ENCODE results near the gene PRKN.

The PRKN gene

DNA sequence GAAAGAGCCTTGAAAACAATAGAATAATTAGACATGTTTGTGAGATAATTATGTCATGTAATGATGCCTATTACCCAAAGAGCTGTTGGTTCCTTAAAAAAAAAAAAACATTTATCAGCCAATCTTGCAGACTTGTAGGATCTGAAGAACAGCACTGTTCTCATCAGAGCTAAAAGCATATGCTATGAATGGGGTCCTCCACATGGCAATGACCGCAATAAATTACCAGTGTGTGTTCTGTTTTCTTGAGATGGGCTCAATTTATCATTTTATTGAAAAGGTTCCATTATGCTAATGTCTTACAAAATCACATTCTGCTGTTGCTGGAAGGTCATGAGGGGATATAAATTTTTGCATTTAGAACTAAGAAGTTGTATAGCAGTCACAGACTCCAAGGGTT is 484.7 kb downstream of the PRKN start:
- Histone ChIP-seq H3K14ac (ENCODE audit: low read length in 2 of 2) (no peak overlapping the region), H3K4me3 (ENCODE audit: insufficient read depth in 1 of 2, low read depth in 1 of 2, low read length in 2 of 2) (no peak overlapping the region), H3K79me1 (replicated peaks; ENCODE audit: low read length, poor library complexity, severe bottlenecking) (no peaks in the 10 kb centered on the region), H3K18ac (ENCODE audit: low read depth in 1 of 2, low read length in 2 of 2) (no peak overlapping the region), H3K23ac (ENCODE audit: low read length in 2 of 2) (no peak overlapping the region), H2BK120ac (ENCODE audit: low read depth, low read length) (no peak overlapping the region), H3K9ac (ENCODE audit: low read length) (no peak overlapping the region), H4K91ac (ENCODE audit: low read length) (no peak overlapping the region), H2BK12ac (ENCODE audit: low read length in 2 of 2) (no peak overlapping the region), H3K4me2 (ENCODE audit: low read length, poor library complexity, severe bottlenecking) (no peak overlapping the region), H2BK15ac (ENCODE audit: low read depth, poor library complexity, severe bottlenecking) (no peak overlapping the region), H3K4ac (ENCODE audit: low read depth in 1 of 2, low read length in 2 of 2) (no peak overlapping the region), H4K8ac (ENCODE audit: low read length) (no peak overlapping the region), H2BK5ac (ENCODE audit: low read depth, low read length, poor library complexity, severe bottlenecking) (no peak overlapping the region), H3K9me3 (ENCODE audit: control insufficient read depth, low read length) (no peaks in the 10 kb centered on the region), H3K27ac (ENCODE audit: low read length, poor library complexity, severe bottlenecking) (no peak overlapping the region), H2AFZ (ENCODE audit: low read depth, low read length) (no peak overlapping the region), H3K4me1 (ENCODE audit: control insufficient read depth, insufficient read depth, low read depth, low read length) (no peaks in the 10 kb centered on the region), H2AK5ac (ENCODE audit: low read length, severe bottlenecking) (no peak overlapping the region), H3K27me3 (ENCODE audit: control insufficient read depth in 1 of 2, insufficient read depth in 1 of 2, low read length in 2 of 2) (no peaks in the 10 kb centered on the region), H3K36me3 (ENCODE audit: control insufficient read depth in 1 of 2, insufficient read depth in 2 of 2, low read depth in 1 of 2, low read length in 2 of 2) (no peaks in the 10 kb centered on the region)
- no peak for DNase-seq
- no CpG with 5 or more reads among the region's 1 CpG for WGBS

DNA sequence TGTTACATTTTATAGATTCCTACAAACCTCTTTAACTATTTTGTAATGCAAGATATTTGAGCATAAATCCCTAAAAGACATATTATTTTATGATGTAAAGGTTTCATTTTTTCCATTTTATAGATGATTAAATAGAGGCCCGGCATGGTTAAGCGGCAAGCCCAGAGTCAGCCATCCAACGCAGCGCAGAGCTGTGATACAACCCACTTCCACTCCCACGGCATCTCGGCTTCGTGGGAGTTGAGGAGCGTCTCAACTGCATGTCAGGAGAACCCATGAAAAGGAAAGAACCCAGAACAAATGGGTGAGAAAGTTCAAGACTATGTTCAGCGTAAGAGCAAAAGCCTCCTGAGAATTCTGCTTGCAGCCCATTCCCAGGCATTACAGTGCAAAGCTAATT is 488.2 kb downstream of the PRKN start:
- Histone ChIP-seq H3K9ac (ENCODE audit: low read length) (no peak overlapping the region), H2BK15ac (ENCODE audit: low read depth, poor library complexity, severe bottlenecking) (no peak overlapping the region), H3K14ac (ENCODE audit: low read length in 2 of 2) (no peak overlapping the region), H3K4ac (ENCODE audit: low read depth in 1 of 2, low read length in 2 of 2) (no peak overlapping the region), H2BK5ac (ENCODE audit: low read depth, low read length, poor library complexity, severe bottlenecking) (no peak overlapping the region), H3K4me1 (ENCODE audit: control insufficient read depth, insufficient read depth, low read depth, low read length) (no peaks in the 10 kb centered on the region), H3K23ac (ENCODE audit: low read length in 2 of 2) (no peak overlapping the region), H3K4me3 (ENCODE audit: insufficient read depth in 1 of 2, low read depth in 1 of 2, low read length in 2 of 2) (no peak overlapping the region), H4K8ac (ENCODE audit: low read length) (no peak overlapping the region), H3K27ac (ENCODE audit: low read length, poor library complexity, severe bottlenecking) (no peak overlapping the region), H4K91ac (ENCODE audit: low read length) (no peak overlapping the region), H2BK12ac (ENCODE audit: low read length in 2 of 2) (no peak overlapping the region), H3K79me1 (replicated peaks; ENCODE audit: low read length, poor library complexity, severe bottlenecking) (no peaks in the 10 kb centered on the region), H3K4me2 (ENCODE audit: low read length, poor library complexity, severe bottlenecking) (no peak overlapping the region), H2BK120ac (ENCODE audit: low read depth, low read length) (no peak overlapping the region), H2AFZ (ENCODE audit: low read depth, low read length) (no peak overlapping the region), H2AK5ac (ENCODE audit: low read length, severe bottlenecking) (no peak overlapping the region), H3K36me3 (ENCODE audit: control insufficient read depth in 1 of 2, insufficient read depth in 2 of 2, low read depth in 1 of 2, low read length in 2 of 2) (no peaks in the 10 kb centered on the region), H3K9me3 (ENCODE audit: control insufficient read depth, low read length) (no peaks in the 10 kb centered on the region), H3K27me3 (ENCODE audit: control insufficient read depth in 1 of 2, insufficient read depth in 1 of 2, low read length in 2 of 2) (no peaks in the 10 kb centered on the region), H3K18ac (ENCODE audit: low read depth in 1 of 2, low read length in 2 of 2) (no peak overlapping the region)
- DNase-seq = no peak
- 91% methylated on average over 9 of the region's 9 CpGs for WGBS

DNA sequence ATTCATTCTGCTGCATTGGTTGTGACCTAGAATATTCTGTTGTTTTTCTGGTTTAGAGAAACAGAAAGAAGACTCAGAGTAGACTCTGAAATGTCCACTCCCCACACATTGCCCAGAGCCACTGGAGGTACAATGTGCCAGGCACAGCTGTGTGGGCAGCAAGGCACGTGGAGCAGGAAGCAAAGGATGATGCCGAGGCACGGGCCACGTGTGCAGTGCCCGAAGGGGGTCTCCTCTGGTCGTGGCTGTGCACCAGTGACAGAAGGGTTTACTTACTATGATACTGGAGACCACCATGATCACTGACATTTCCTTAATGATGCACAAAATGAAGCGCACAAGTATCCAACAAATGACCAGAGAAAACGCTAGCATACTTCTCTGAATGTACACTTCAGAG is 488.9 kb downstream of the PRKN start:
- no peak overlapping the region for H3K4me3 ChIP-seq (ENCODE audit: insufficient read depth in 1 of 2, low read depth in 1 of 2, low read length in 2 of 2)
- no peaks in the 10 kb centered on the region for H3K36me3 ChIP-seq (ENCODE audit: control insufficient read depth in 1 of 2, insufficient read depth in 2 of 2, low read depth in 1 of 2, low read length in 2 of 2)
- no peak overlapping the region for H3K4ac ChIP-seq (ENCODE audit: low read depth in 1 of 2, low read length in 2 of 2)
- H3K23ac ChIP-seq (ENCODE audit: low read length in 2 of 2) = no peak overlapping the region
- no peaks in the 10 kb centered on the region for H3K4me1 ChIP-seq (ENCODE audit: control insufficient read depth, insufficient read depth, low read depth, low read length)
- H3K18ac ChIP-seq (ENCODE audit: low read depth in 1 of 2, low read length in 2 of 2) = no peak overlapping the region
- H2BK15ac ChIP-seq (ENCODE audit: low read depth, poor library complexity, severe bottlenecking) = no peak overlapping the region
- H2AK5ac ChIP-seq (ENCODE audit: low read length, severe bottlenecking) = no peak overlapping the region
- H2BK5ac ChIP-seq (ENCODE audit: low read depth, low read length, poor library complexity, severe bottlenecking) = no peak overlapping the region
- H3K4me2 ChIP-seq (ENCODE audit: low read length, poor library complexity, severe bottlenecking) = no peak overlapping the region
- no peak overlapping the region for H3K9ac ChIP-seq (ENCODE audit: low read length)
- no peak overlapping the region for H2BK120ac ChIP-seq (ENCODE audit: low read depth, low read length)
- no peak overlapping the region for H3K27ac ChIP-seq (ENCODE audit: low read length, poor library complexity, severe bottlenecking)
- H3K79me1 ChIP-seq (replicated peaks; ENCODE audit: low read length, poor library complexity, severe bottlenecking) = no peaks in the 10 kb centered on the region
- no peak overlapping the region for H2BK12ac ChIP-seq (ENCODE audit: low read length in 2 of 2)
- H4K8ac ChIP-seq (ENCODE audit: low read length) = no peak overlapping the region
- DNase-seq = no peak
- 84% methylated on average over 6 of the region's 8 CpGs for WGBS
- no peak overlapping the region for H4K91ac ChIP-seq (ENCODE audit: low read length)
- no peaks in the 10 kb centered on the region for H3K9me3 ChIP-seq (ENCODE audit: control insufficient read depth, low read length)
- no peak overlapping the region for H3K14ac ChIP-seq (ENCODE audit: low read length in 2 of 2)
- no peak overlapping the region for H2AFZ ChIP-seq (ENCODE audit: low read depth, low read length)
- no peaks in the 10 kb centered on the region for H3K27me3 ChIP-seq (ENCODE audit: control insufficient read depth in 1 of 2, insufficient read depth in 1 of 2, low read length in 2 of 2)

DNA sequence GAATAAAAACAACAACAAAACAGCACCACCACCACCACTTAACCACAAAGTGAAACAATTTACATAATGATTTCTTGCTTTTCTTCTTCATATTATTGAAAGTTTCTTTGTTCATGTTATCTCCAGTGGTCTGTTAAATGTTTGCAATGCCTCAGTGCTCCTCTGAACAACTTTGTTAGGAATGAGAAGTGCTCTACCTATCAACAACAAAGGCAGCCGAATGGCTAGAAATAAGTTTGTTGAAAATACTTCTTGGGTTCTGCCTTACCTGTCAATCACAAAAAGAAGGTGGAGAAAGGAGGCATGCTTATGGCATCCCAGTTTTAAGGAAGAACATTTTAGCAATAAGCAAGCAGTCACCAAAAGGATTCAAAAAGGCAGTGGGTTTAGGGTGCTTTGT is 490.2 kb downstream of the PRKN start:
- Histone ChIP-seq H3K79me1 (replicated peaks; ENCODE audit: low read length, poor library complexity, severe bottlenecking) (no peaks in the 10 kb centered on the region), H4K91ac (ENCODE audit: low read length) (no peak overlapping the region), H3K4me2 (ENCODE audit: low read length, poor library complexity, severe bottlenecking) (no peak overlapping the region), H3K27ac (ENCODE audit: low read length, poor library complexity, severe bottlenecking) (no peak overlapping the region), H2BK12ac (ENCODE audit: low read length in 2 of 2) (no peak overlapping the region), H3K36me3 (ENCODE audit: control insufficient read depth in 1 of 2, insufficient read depth in 2 of 2, low read depth in 1 of 2, low read length in 2 of 2) (no peaks in the 10 kb centered on the region), H2BK5ac (ENCODE audit: low read depth, low read length, poor library complexity, severe bottlenecking) (no peak overlapping the region), H3K27me3 (ENCODE audit: control insufficient read depth in 1 of 2, insufficient read depth in 1 of 2, low read length in 2 of 2) (no peaks in the 10 kb centered on the region), H3K4me3 (ENCODE audit: insufficient read depth in 1 of 2, low read depth in 1 of 2, low read length in 2 of 2) (no peak overlapping the region), H3K14ac (ENCODE audit: low read length in 2 of 2) (no peak overlapping the region), H4K8ac (ENCODE audit: low read length) (no peak overlapping the region), H3K18ac (ENCODE audit: low read depth in 1 of 2, low read length in 2 of 2) (no peak overlapping the region), H3K9ac (ENCODE audit: low read length) (no peak overlapping the region), H2BK15ac (ENCODE audit: low read depth, poor library complexity, severe bottlenecking) (no peak overlapping the region), H2AK5ac (ENCODE audit: low read length, severe bottlenecking) (no peak overlapping the region), H2BK120ac (ENCODE audit: low read depth, low read length) (no peak overlapping the region), H2AFZ (ENCODE audit: low read depth, low read length) (no peak overlapping the region), H3K23ac (ENCODE audit: low read length in 2 of 2) (no peak overlapping the region), H3K4ac (ENCODE audit: low read depth in 1 of 2, low read length in 2 of 2) (no peak overlapping the region), H3K9me3 (ENCODE audit: control insufficient read depth, low read length) (no peaks in the 10 kb centered on the region), H3K4me1 (ENCODE audit: control insufficient read depth, insufficient read depth, low read depth, low read length) (no peaks in the 10 kb centered on the region)
- no peak for DNase-seq
- 86% methylated on average over 1 of the region's 1 CpG for WGBS
